GM12878 (cell line): ENCODE results near the gene KIF2C. TPM values are rescaled to one million over a fixed set of nuclear protein-coding genes. Genes with fewer than 3 reads are reported as not detected.

ENCODE experiments used
- ATF7 ChIP-seq: fragments of 450-650 bp; IDR thresholded peaks from 2 replicates; pipeline ENCODE4 v1.6.1; 2016; ENCODE audit warnings: low read depth, mild to moderate bottlenecking
- CEBPZ ChIP-seq: fragments of 150-350 bp; IDR thresholded peaks from 2 replicates; pipeline ENCODE4 v1.6.1; 2016; ENCODE audit warnings: low read depth, low read length
- CTCF ChIP-seq, 3 experiments: IDR thresholded peaks in 2 of 3; conservative IDR thresholded peaks in 1 of 3; 2 replicates each; pipeline ENCODE4 v1.5.1; 2011; ENCODE audit warnings: low read depth in 3 of 3, low read length in 3 of 3, mild to moderate bottlenecking in 3 of 3, control low read depth in 2 of 3, moderate library complexity in 2 of 3, inconsistent platforms in 1 of 3, mixed read lengths in 1 of 3; ENCODE audit not compliant: control insufficient read depth in 2 of 3, insufficient read depth in 1 of 3; ENCODE audit errors: extremely low read depth in 1 of 3
- EED ChIP-seq: sonication (generic); IDR thresholded peaks from 2 replicates; pipeline ENCODE4 v1.6.1; 2016; ENCODE audit warnings: antibody characterized with exemption, low read depth
- FOXM1 ChIP-seq: IDR thresholded peaks from 2 replicates; pipeline ENCODE4 v1.6.1; 2012; ENCODE audit warnings: low read depth, mild to moderate bottlenecking, inconsistent platforms, low read length, moderate library complexity
- MEF2B ChIP-seq: fragments of 450-650 bp; IDR thresholded peaks from 2 replicates; pipeline ENCODE4 v1.6.1; 2018; ENCODE audit warnings: mild to moderate bottlenecking, moderate library complexity; ENCODE audit not compliant: partially characterized antibody, poor library complexity, severe bottlenecking
- MLLT1 ChIP-seq: fragments of 450-650 bp; IDR thresholded peaks from 2 replicates; pipeline ENCODE4 v1.6.1; 2016; ENCODE audit warnings: mild to moderate bottlenecking
- NFYA ChIP-seq: IDR thresholded peaks from 2 replicates; pipeline ENCODE4 v1.6.1; 2011; ENCODE audit warnings: low read depth, mild to moderate bottlenecking, low read length, improper control_type of control experiment, borderline replicate concordance
- NKRF ChIP-seq: fragments of 450-650 bp; conservative IDR thresholded peaks from 2 replicates; pipeline ENCODE4 v1.6.1; 2017; ENCODE audit warnings: mild to moderate bottlenecking, moderate library complexity
- POLR2A ChIP-seq: IDR thresholded peaks from 2 replicates; pipeline ENCODE4 v1.6.1; 2011; ENCODE audit warnings: low read depth, mild to moderate bottlenecking, low read length
- POLR2AphosphoS2 ChIP-seq: IDR thresholded peaks from 2 replicates; pipeline ENCODE4 v1.6.1; 2011; ENCODE audit warnings: low read depth, mild to moderate bottlenecking, low read length, improper control_type of control experiment, moderate library complexity
- POLR2AphosphoS5 ChIP-seq: IDR thresholded peaks from 2 replicates; pipeline ENCODE4 v1.6.1; 2011; ENCODE audit warnings: mild to moderate bottlenecking, low read length, inconsistent platforms
- RAD21 ChIP-seq: IDR thresholded peaks from 2 replicates; pipeline ENCODE4 v1.6.1; 2011; ENCODE audit warnings: mild to moderate bottlenecking, low read depth, low read length, moderate library complexity; ENCODE audit not compliant: insufficient read depth
- SKIL ChIP-seq: fragments of 450-650 bp; IDR thresholded peaks from 2 replicates; pipeline ENCODE4 v1.6.1; 2017; ENCODE audit warnings: mild to moderate bottlenecking, low read depth, inconsistent platforms; ENCODE audit not compliant: poor library complexity, severe bottlenecking
- SPI1 ChIP-seq: IDR thresholded peaks from 2 replicates; pipeline ENCODE4 v1.6.1; 2011; ENCODE audit warnings: low read depth, mild to moderate bottlenecking, low read length, moderate library complexity, borderline replicate concordance; ENCODE audit not compliant: insufficient read depth
- SRF ChIP-seq, 2 experiments: IDR thresholded peaks; 2 replicates each; pipeline ENCODE4 v1.6.1; 2011; ENCODE audit warnings: low read depth in 2 of 2, low read length in 2 of 2, mild to moderate bottlenecking in 1 of 2, moderate library complexity in 1 of 2
- STAT1 ChIP-seq: fragments of 450-650 bp; conservative IDR thresholded peaks from 2 replicates; pipeline ENCODE4 v1.6.1; 2014; ENCODE audit warnings: antibody characterized with exemption, mild to moderate bottlenecking
- YBX1 ChIP-seq: fragments of 450-650 bp; IDR thresholded peaks from 2 replicates; pipeline ENCODE4 v1.6.1; 2016; ENCODE audit warnings: antibody characterized with exemption
- YY1 ChIP-seq: IDR thresholded peaks from 2 replicates; pipeline ENCODE4 v1.6.1; 2011; ENCODE audit warnings: low read depth, mild to moderate bottlenecking, low read length
- polyA plus RNA-seq, 11 experiments: library from polyadenylated mRNA; depleted of rRNA in 4 of 11; unstranded in 6 of 11; stranded (reverse) in 5 of 11; fragments of >200 nt; fragmentation: Nextera tagmentation in 4 of 11; fragmentation: Illumina TruSeq in 1 of 11; extraction: Ambion mirVana in 4 of 11; extraction: Trizol in 1 of 11; gene quantifications; 1 replicate in 1 of 11; 2 replicates in 10 of 11; pipeline versions ENCODE4 v1.2.1 to v1.2.3, GENCODE V29; 2011 to 2016; ENCODE audit warnings: inconsistent platforms in 2 of 11, missing spikeins in 2 of 11, low read depth in 1 of 11
- total RNA-seq, 4 experiments: library from RNA; depleted of rRNA in 3 of 4; stranded (reverse); fragments of >200 nt in 3 of 4; fragmentation: Illumina TruSeq in 1 of 4; extraction: Trizol in 1 of 4; gene quantifications; 2 replicates each; pipeline versions ENCODE4 v1.2.1 to v1.2.3, GENCODE V29; 2013 to 2021

KIF2C gene
- total and polyA plus RNA-seq, 10 of the 15 experiments (the other 5 are each of a cell fraction or from before 2014, with no cell fraction given) = 42.3 to 104 (median 83.8) TPM

GRCh38 chr1:44714944-44715571 is 24.6 kb upstream of the KIF2C start (continued):
- TF ChIP-seq YY1 (peak; percentile 28; the same call in 1 of the 2 replicates), NFYA (no peak), MLLT1 (no peak), SRF (IDR thresholded peaks at IDR 0.05; ENCODE audit: low read depth in 2 of 2, low read length in 2 of 2) (no peak), SKIL (peak; percentile 30), POLR2A (no peak), POLR2AphosphoS5 (no peak), CTCF (IDR thresholded peaks at IDR 0.05 in 2 of 3, conservative IDR thresholded peaks at IDR 0.05 in 1 of 3; ENCODE audit: control insufficient read depth in 2 of 3, extremely low read depth in 1 of 3, insufficient read depth in 1 of 3, low read depth in 3 of 3, low read length in 3 of 3) (peak; percentile 89 to 96 (median 90)), YBX1 (no peak), NKRF (no peak), ATF7 (peak; percentile 21; the same call in 1 of the 2 replicates), MEF2B (no peak), FOXM1 (no peak), RAD21 (peak; percentile 75), EED (peak; percentile 67), STAT1 (0 out of 2 replicates have a peak, but pooled peaks have one; percentile 37), SPI1 (peak; percentile 43; the same call in 1 of the 2 replicates), CEBPZ (no peak), POLR2AphosphoS2 (no peak)
